ENCODE measurements around the gene ACACA. TPM values are rescaled to one million over a fixed set of nuclear protein-coding genes. Genes with fewer than 3 reads are reported as not detected.
A peak's percentile ranks its signal among the peaks of the same experiment; 100 is the strongest.

The ACACA gene
- total RNA-seq, 1 donor from 2014 or later = 13.3 TPM

- intact Hi-C loops (cut with DNase I) = no loop called here
- DNase-seq (ENCODE audit: missing footprints) = no peak
- no peak for ATAC-seq
Measured at GRCh38 chr17:37098910-37099664, 307.5 kb downstream of the ACACA start.

GRCh38 chr17:37098152-37098551 is 308.5 kb downstream of the ACACA start:
- DNase-seq (ENCODE audit: missing footprints) (no peak), ATAC-seq (no peak)
- intact Hi-C loops (cut with DNase I) = no loop called here

- intact Hi-C loops (cut with DNase I) = no loop called here
- no peak for ATAC-seq
Measured at GRCh38 chr17:37097154-37097553, 309.5 kb downstream of the ACACA start.

GRCh38 chr17:37096071-37096470 is 310.6 kb downstream of the ACACA start:
- ATAC-seq (no peak), DNase-seq (ENCODE audit: missing footprints) (no peak)
- intact Hi-C loops (cut with DNase I) = no loop called here

More at GRCh38 chr17:37097154-37097553, 309.5 kb downstream of the ACACA start:
- DNase-seq (ENCODE audit: missing footprints) = no peak

- intact Hi-C loops (cut with DNase I) = no loop called here
- no peak for ATAC-seq
- DNase-seq (ENCODE audit: missing footprints) = no peak
Measured at GRCh38 chr17:37094391-37094790, 312.2 kb downstream of the ACACA start.

GRCh38 chr17:37092701-37093100 is 313.9 kb downstream of the ACACA start:
- DNase-seq (ENCODE audit: missing footprints) = no peak
- no peak for ATAC-seq
- intact Hi-C loops (cut with DNase I) = no loop called here

- ATAC-seq = no peak
Measured at GRCh38 chr17:37092071-37092470, 314.6 kb downstream of the ACACA start.

GRCh38 chr17:37090941-37091340 is 315.7 kb downstream of the ACACA start:
- DNase-seq (ENCODE audit: missing footprints) = no peak
- ATAC-seq = no peak
- intact Hi-C loops (cut with DNase I) = no loop called here

More at GRCh38 chr17:37092071-37092470, 314.6 kb downstream of the ACACA start:
- intact Hi-C loops (cut with DNase I) = no loop called here
- DNase-seq (ENCODE audit: missing footprints) = no peak

- peak; percentile 48 for ATAC-seq
- intact Hi-C loops (cut with DNase I) = no loop called here
- no peak for DNase-seq (ENCODE audit: missing footprints)
Measured at GRCh38 chr17:37089956-37090355, 316.7 kb downstream of the ACACA start.

GRCh38 chr17:37088913-37089312 is 317.7 kb downstream of the ACACA start:
- no peak for DNase-seq (ENCODE audit: missing footprints)
- intact Hi-C loops (cut with DNase I) = no loop called here
- no peak for ATAC-seq

GRCh38 chr17:37088459-37088858 is 318.2 kb downstream of the ACACA start:
- DNase-seq (ENCODE audit: missing footprints) (no peak), ATAC-seq (no peak)
- intact Hi-C loops (cut with DNase I) = no loop called here

- intact Hi-C loops (cut with DNase I) = no loop called here
- no peak for ATAC-seq
Measured at GRCh38 chr17:37087683-37088082, 319.0 kb downstream of the ACACA start.

GRCh38 chr17:37086948-37087347 is 319.7 kb downstream of the ACACA start:
- DNase-seq (ENCODE audit: missing footprints) (no peak), ATAC-seq (no peak)
- intact Hi-C loops (cut with DNase I) = no loop called here

More at GRCh38 chr17:37087683-37088082, 319.0 kb downstream of the ACACA start:
- no peak for DNase-seq (ENCODE audit: missing footprints)

GRCh38 chr17:37086334-37086733 is 320.3 kb downstream of the ACACA start:
- ATAC-seq = no peak
- intact Hi-C loops (cut with DNase I) = no loop called here
- DNase-seq (ENCODE audit: missing footprints) = no peak

GRCh38 chr17:37084372-37084771 is 322.3 kb downstream of the ACACA start:
- intact Hi-C loops (cut with DNase I) = no loop called here
- ATAC-seq = no peak
- DNase-seq (ENCODE audit: missing footprints) = no peak

GRCh38 chr17:37083456-37083855 is 323.2 kb downstream of the ACACA start:
- intact Hi-C loops (cut with DNase I) = no loop called here
- DNase-seq (ENCODE audit: missing footprints) (no peak), ATAC-seq (no peak)

- intact Hi-C loops (cut with DNase I) = no loop called here
- no peak for DNase-seq (ENCODE audit: missing footprints)
- no peak for ATAC-seq
Measured at GRCh38 chr17:37082985-37083384, 323.7 kb downstream of the ACACA start.

- DNase-seq (ENCODE audit: missing footprints) (no peak), ATAC-seq (no peak)
- intact Hi-C loops (cut with DNase I) = no loop called here
Measured at GRCh38 chr17:37082311-37082860, 324.2 kb downstream of the ACACA start.

- ATAC-seq (no peak), DNase-seq (ENCODE audit: missing footprints) (no peak)
- intact Hi-C loops (cut with DNase I) = no loop called here
Measured at GRCh38 chr17:37081287-37081686, 325.3 kb downstream of the ACACA start.

GRCh38 chr17:37079735-37080134 is 326.9 kb downstream of the ACACA start:
- ATAC-seq (no peak), DNase-seq (ENCODE audit: missing footprints) (no peak)
- intact Hi-C loops (cut with DNase I) = no loop called here
